ENCODE data around the gene CASQ2. TPM values are rescaled to one million over a fixed set of nuclear protein-coding genes. Genes with fewer than 3 reads are reported as not detected.

Gene CASQ2
- total RNA-seq, 1 donor from 2014 or later: not detected

- DNase-seq (ENCODE audit: low spot score): no peak
- Mint-ChIP-seq H3K4me1 (ENCODE audit: low read depth) (peaks cover 34% of the 10 kb centered on the region), H3K9me3 (no peaks in the 10 kb centered on the region), H3K36me3 (ENCODE audit: low read depth) (peaks cover 44% of the 10 kb centered on the region), H3K27me3 (ENCODE audit: low read depth) (no peaks in the 10 kb centered on the region), H3K4me3 (ENCODE audit: low read depth) (no peak overlapping the region), H3K27ac (no peak overlapping the region)
- intact Hi-C loops (cut with micrococcal nuclease): no loop called here
Measured at GRCh38 chr1:115656461-115657077, 111.9 kb downstream of the CASQ2 start.

GRCh38 chr1:115655916-115656315 lies 112.6 kb downstream of the CASQ2 start:
- Mint-ChIP-seq H3K27me3 (ENCODE audit: low read depth) (no peaks in the 10 kb centered on the region), H3K4me1 (ENCODE audit: low read depth) (peaks cover 34% of the 10 kb centered on the region), H3K9me3 (no peaks in the 10 kb centered on the region), H3K27ac (no peak overlapping the region), H3K4me3 (ENCODE audit: low read depth) (no peak overlapping the region), H3K36me3 (ENCODE audit: low read depth) (peaks cover 44% of the 10 kb centered on the region)
- no peak for DNase-seq (ENCODE audit: low spot score)
- intact Hi-C loops (cut with micrococcal nuclease): no loop called here

DNA sequence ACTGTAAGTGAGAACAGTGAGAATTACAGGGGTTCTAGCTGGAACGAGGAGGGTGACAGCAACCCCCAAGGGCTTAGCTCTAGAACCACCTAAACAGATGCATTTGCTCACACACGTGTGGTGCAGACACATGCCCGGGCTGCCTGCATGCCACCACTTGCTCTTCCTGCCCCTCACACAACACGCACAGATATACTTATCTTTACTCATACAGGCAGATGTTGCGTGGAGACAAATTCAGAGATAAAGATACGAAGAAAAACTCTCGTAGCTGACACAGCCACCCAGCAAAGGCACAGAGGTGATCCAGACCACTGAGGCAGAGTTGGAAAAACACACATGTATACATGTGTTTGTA lies 113.2 kb downstream of the CASQ2 start:
- peaks cover 34% of the 10 kb centered on the region for H3K4me1 Mint-ChIP-seq (ENCODE audit: low read depth)
- no peak for DNase-seq (ENCODE audit: low spot score)
- peak overlapping the region; percentile 80 for H3K27ac Mint-ChIP-seq
- peaks cover 44% of the 10 kb centered on the region for H3K36me3 Mint-ChIP-seq (ENCODE audit: low read depth)
- no peaks in the 10 kb centered on the region for H3K9me3 Mint-ChIP-seq
- intact Hi-C loops (cut with micrococcal nuclease): no loop called here
- no peak overlapping the region for H3K4me3 Mint-ChIP-seq (ENCODE audit: low read depth)
- no peaks in the 10 kb centered on the region for H3K27me3 Mint-ChIP-seq (ENCODE audit: low read depth)

GRCh38 chr1:115654663-115655305 lies 113.7 kb downstream of the CASQ2 start:
- DNase-seq (ENCODE audit: low spot score): no peak
- Mint-ChIP-seq H3K4me1 (ENCODE audit: low read depth) (peaks cover 34% of the 10 kb centered on the region), H3K9me3 (no peaks in the 10 kb centered on the region), H3K36me3 (ENCODE audit: low read depth) (peaks cover 42% of the 10 kb centered on the region), H3K4me3 (ENCODE audit: low read depth) (peak overlapping the region; percentile 20), H3K27ac (peak overlapping the region; percentile 80), H3K27me3 (ENCODE audit: low read depth) (no peaks in the 10 kb centered on the region)
- intact Hi-C loops (cut with micrococcal nuclease): no loop called here

DNA sequence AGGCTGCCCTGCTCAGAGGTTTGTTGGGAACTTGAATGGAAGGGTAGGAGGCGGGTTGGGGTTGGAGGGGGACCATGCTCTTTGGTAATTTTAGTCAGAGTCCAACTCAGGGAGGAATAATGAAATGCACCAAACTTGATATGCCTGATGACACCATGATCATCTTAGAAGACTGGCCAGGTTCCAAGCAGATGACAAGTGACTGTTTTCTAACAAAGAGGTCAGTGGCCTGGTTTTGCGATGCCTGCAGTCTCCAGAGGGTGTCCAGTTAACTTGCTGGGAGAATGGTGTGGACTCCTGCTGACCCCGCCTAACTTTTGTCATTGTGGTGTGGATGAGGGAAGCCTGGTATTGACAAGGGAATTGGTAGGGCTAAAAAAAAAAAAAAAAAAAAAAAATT lies 114.4 kb downstream of the CASQ2 start:
- intact Hi-C loops (cut with micrococcal nuclease): no loop called here
- Mint-ChIP-seq H3K4me3 (ENCODE audit: low read depth) (no peak overlapping the region), H3K9me3 (no peaks in the 10 kb centered on the region), H3K27me3 (ENCODE audit: low read depth) (no peaks in the 10 kb centered on the region), H3K4me1 (ENCODE audit: low read depth) (peaks cover 34% of the 10 kb centered on the region), H3K27ac (no peak overlapping the region), H3K36me3 (ENCODE audit: low read depth) (peaks cover 42% of the 10 kb centered on the region)
- DNase-seq (ENCODE audit: low spot score): no peak

DNA sequence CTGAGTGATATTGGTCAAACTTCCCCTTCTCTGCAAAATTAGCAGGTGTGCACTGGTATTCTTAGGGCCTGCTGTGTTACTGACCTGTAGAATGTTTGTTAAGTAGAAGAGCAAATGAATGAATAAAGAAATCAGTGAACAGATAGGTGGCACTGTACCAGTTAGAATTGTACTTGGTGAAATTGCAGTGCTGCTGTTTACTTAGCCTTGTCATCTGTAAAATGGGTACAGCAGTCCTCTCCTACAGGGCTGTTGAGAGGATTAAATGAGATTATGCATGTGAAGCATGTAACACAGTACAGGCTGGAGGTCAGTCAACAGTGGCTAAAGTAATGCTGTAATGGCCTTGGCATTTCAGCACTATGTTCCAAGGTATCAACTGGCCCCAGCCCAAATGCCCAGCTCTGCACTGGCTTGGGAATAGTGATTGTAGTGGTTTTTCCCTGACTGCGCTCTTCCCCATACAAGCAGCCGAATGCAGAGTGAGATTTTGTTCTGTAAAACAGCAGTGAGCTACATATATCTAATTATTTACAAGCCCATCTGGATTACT lies 116.2 kb downstream of the CASQ2 start:
- Mint-ChIP-seq H3K27ac (no peak overlapping the region), H3K27me3 (ENCODE audit: low read depth) (no peaks in the 10 kb centered on the region), H3K36me3 (ENCODE audit: low read depth) (peaks cover 32% of the 10 kb centered on the region), H3K4me1 (ENCODE audit: low read depth) (peaks cover 33% of the 10 kb centered on the region), H3K4me3 (ENCODE audit: low read depth) (no peak overlapping the region), H3K9me3 (no peaks in the 10 kb centered on the region)
- intact Hi-C loops (cut with micrococcal nuclease): no loop called here
- DNase-seq (ENCODE audit: low spot score): no peak

DNA sequence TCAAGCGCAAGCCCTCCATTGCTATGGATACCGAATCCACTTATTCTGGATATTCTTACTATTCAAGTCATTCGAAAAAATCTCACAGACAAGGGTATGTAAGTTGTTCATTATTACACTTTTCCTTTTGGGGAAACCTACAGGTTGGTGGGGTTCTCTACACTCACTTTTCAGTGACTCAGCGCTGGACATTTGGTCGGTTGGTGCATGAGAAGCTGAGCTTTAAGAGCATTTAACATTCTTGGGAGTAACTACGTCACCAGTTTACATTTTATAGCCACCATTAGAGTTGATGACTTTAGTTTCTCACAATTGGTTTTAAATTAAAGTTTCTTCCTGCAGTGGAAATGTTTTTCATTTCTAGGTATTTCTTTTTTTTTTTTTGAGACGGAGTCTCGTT lies 117.1 kb downstream of the CASQ2 start:
- Mint-ChIP-seq H3K4me3 (ENCODE audit: low read depth) (no peak overlapping the region), H3K36me3 (ENCODE audit: low read depth) (peaks cover 29% of the 10 kb centered on the region), H3K9me3 (no peaks in the 10 kb centered on the region), H3K27ac (no peak overlapping the region), H3K27me3 (ENCODE audit: low read depth) (no peaks in the 10 kb centered on the region), H3K4me1 (ENCODE audit: low read depth) (peaks cover 26% of the 10 kb centered on the region)
- intact Hi-C loops (cut with micrococcal nuclease): no loop called here
- DNase-seq (ENCODE audit: low spot score): no peak

GRCh38 chr1:115650961-115651360 lies 117.6 kb downstream of the CASQ2 start:
- Mint-ChIP-seq H3K9me3 (no peaks in the 10 kb centered on the region), H3K27me3 (ENCODE audit: low read depth) (no peaks in the 10 kb centered on the region), H3K27ac (no peak overlapping the region), H3K4me3 (ENCODE audit: low read depth) (no peak overlapping the region), H3K4me1 (ENCODE audit: low read depth) (peaks cover 22% of the 10 kb centered on the region), H3K36me3 (ENCODE audit: low read depth) (peaks cover 29% of the 10 kb centered on the region)
- intact Hi-C loops (cut with micrococcal nuclease): no loop called here
- no peak for DNase-seq (ENCODE audit: low spot score)

Other genes with a start within 250 kb of the CASQ2 start
- gene VANGL1, start 126.7 kb downstream of the CASQ2 start, total RNA-seq: 9.5 and 10.3 TPM in 2 replicates
- gene NHLH2, start 72.4 kb upstream of the CASQ2 start, total RNA-seq: not detected in 2 replicates
- gene SLC22A15, start 207.8 kb upstream of the CASQ2 start, total RNA-seq: 0.18 and 0.52 TPM in 2 replicates